Measurements from ENCODE around the gene ABCC6.

DNA sequence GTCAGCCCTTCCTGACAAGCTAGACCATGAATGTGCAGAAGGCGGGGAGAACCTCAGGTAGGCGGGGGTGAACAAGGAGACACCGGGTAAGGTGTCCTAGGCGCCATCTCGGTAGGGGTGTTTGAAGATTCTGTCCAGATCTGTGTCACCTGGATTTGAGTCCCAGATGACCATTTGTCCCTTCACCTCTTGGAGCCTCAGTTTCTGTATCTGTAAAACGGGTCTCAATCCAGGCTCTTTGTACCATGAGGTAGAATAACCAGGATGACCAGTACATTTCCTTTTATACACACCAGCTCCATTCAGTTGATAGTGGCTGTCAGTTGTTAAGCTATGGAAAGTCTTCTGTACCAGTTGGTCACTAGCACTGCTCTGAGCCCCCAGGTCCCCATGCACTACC is 86.7 kb downstream of the ABCC6 start:
- TF ChIP-seq FOXM1 (IDR thresholded peaks at IDR 0.05; ENCODE audit: low read depth): no peak
- no peak for TF ChIP-seq EZH2phosphoT487 (IDR thresholded peaks at IDR 0.05; ENCODE audit: borderline replicate concordance, low read depth)
- TF ChIP-seq, protein P1, sequence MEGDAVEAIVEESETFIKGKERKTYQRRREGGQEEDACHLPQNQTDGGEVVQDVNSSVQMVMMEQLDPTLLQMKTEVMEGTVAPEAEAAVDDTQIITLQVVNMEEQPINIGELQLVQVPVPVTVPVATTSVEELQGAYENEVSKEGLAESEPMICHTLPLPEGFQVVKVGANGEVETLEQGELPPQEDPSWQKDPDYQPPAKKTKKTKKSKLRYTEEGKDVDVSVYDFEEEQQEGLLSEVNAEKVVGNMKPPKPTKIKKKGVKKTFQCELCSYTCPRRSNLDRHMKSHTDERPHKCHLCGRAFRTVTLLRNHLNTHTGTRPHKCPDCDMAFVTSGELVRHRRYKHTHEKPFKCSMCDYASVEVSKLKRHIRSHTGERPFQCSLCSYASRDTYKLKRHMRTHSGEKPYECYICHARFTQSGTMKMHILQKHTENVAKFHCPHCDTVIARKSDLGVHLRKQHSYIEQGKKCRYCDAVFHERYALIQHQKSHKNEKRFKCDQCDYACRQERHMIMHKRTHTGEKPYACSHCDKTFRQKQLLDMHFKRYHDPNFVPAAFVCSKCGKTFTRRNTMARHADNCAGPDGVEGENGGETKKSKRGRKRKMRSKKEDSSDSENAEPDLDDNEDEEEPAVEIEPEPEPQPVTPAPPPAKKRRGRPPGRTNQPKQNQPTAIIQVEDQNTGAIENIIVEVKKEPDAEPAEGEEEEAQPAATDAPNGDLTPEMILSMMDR (IDR thresholded peaks at IDR 0.05): no peak

Data from SK-N-SH (cell line).